IMR-90 (cell line): ENCODE results near the gene AMELX. TPM values are rescaled to one million over a fixed set of nuclear protein-coding genes. Genes with fewer than 3 reads are reported as not detected.

Source experiments
- ATAC-seq: fragments of 200-7000 bp; cut with Tn5 transposase; 2 replicates; pipeline ENCODE4 v1.9.1; 2020; ENCODE audit warnings: low read depth, mild to moderate bottlenecking, moderate library complexity
- BruUV-seq: library from RNA; stranded (reverse); fragments of 400-500 nt; replicated peaks from 2 replicates; lab custom pipeline; 2021; lab: Mats Ljungman, UMichigan
- CTCF ChIA-PET: fragments of 300-600 bp; formaldehyde crosslinking; extraction: SDS; loops from one replicate; lab custom pipeline; 2021; ENCODE audit warnings: antibody characterized with exemption; lab: Yijun Ruan, JAX
- POLR2A ChIA-PET: fragments of 300-600 bp; sonication (Branson Sonifier 250); formaldehyde crosslinking; loops from one replicate; lab custom pipeline; 2022; ENCODE audit warnings: antibody characterized with exemption; ENCODE audit not compliant: unreplicated experiment; lab: Charles Lee
- DNase-seq: peaks from one replicate; pipeline ENCODE4 v3.0.0; 2013
- H2AFZ ChIP-seq: replicated peaks from 2 replicates; pipeline ENCODE3; 2013; ENCODE audit warnings: low read length, mild to moderate bottlenecking; ENCODE audit not compliant: poor library complexity
- H2AK5ac ChIP-seq: 2 replicates; pipeline ENCODE4 v1.6.1; 2013; ENCODE audit warnings: low read depth, low read length, inconsistent platforms
- H2AK9ac ChIP-seq: replicated peaks from 2 replicates; pipeline ENCODE3; 2013; ENCODE audit warnings: mild to moderate bottlenecking, low read depth, low read length, moderate library complexity; ENCODE audit not compliant: poor library complexity
- H2BK120ac ChIP-seq: 2 replicates; pipeline ENCODE4 v1.6.1; 2013; ENCODE audit warnings: low read depth, low read length, inconsistent platforms
- H2BK15ac ChIP-seq: 3 replicates; pipeline ENCODE4 v1.6.1; 2013; ENCODE audit warnings: low read depth, low read length, inconsistent platforms
- H2BK20ac ChIP-seq: 2 replicates; pipeline ENCODE4 v1.6.1; 2013; ENCODE audit warnings: low read depth, mild to moderate bottlenecking, inconsistent platforms, low read length, moderate library complexity
- H2BK5ac ChIP-seq: 2 replicates; pipeline ENCODE4 v1.6.1; 2013; ENCODE audit warnings: mild to moderate bottlenecking, low read depth, low read length, inconsistent platforms; ENCODE audit not compliant: poor library complexity, severe bottlenecking
- H3K14ac ChIP-seq: replicated peaks from 2 replicates; pipeline ENCODE4 v1.6.1; 2013; ENCODE audit warnings: low read depth, low read length, inconsistent platforms
- H3K18ac ChIP-seq: 2 replicates; pipeline ENCODE4 v1.6.1; 2013; ENCODE audit warnings: low read depth, low read length, control low read depth
- H3K23ac ChIP-seq: 2 replicates; pipeline ENCODE4 v1.6.1; 2013; ENCODE audit warnings: low read depth, low read length, inconsistent platforms
- H3K27ac ChIP-seq: 2 replicates; pipeline ENCODE4 v1.5.1; 2013; ENCODE audit warnings: mild to moderate bottlenecking, control low read depth, low read length; ENCODE audit not compliant: insufficient read depth
- H3K27me3 ChIP-seq: 2 replicates; pipeline ENCODE4 v1.6.1; 2013; ENCODE audit warnings: low read length; ENCODE audit not compliant: control insufficient read depth, insufficient read depth
- H3K36me3 ChIP-seq: 2 replicates; pipeline ENCODE4 v1.6.1; 2013; ENCODE audit warnings: low read length, mixed read lengths; ENCODE audit not compliant: control insufficient read depth, insufficient read depth
- H3K4ac ChIP-seq: 2 replicates; pipeline ENCODE4 v1.6.1; 2013; ENCODE audit warnings: low read depth, low read length, inconsistent platforms
- H3K4me1 ChIP-seq: 2 replicates; pipeline ENCODE4 v1.6.1; 2013; ENCODE audit warnings: low read length, mixed read lengths; ENCODE audit not compliant: control insufficient read depth, insufficient read depth
- H3K4me2 ChIP-seq: 2 replicates; pipeline ENCODE4 v1.6.1; 2013; ENCODE audit warnings: low read depth, mild to moderate bottlenecking, control low read depth, low read length, moderate library complexity
- H3K4me3 ChIP-seq: 2 replicates; pipeline ENCODE4 v1.5.1; 2013; ENCODE audit warnings: low read depth, mild to moderate bottlenecking, control low read depth, low read length, moderate library complexity; ENCODE audit not compliant: insufficient read depth
- H3K56ac ChIP-seq: 2 replicates; pipeline ENCODE4 v1.6.1; 2013; ENCODE audit warnings: low read length, inconsistent platforms; ENCODE audit not compliant: insufficient read depth; ENCODE audit errors: extremely low read depth
- H3K79me1 ChIP-seq, 2 experiments: 2 replicates each; pipeline ENCODE4 v1.6.1; 2013; ENCODE audit warnings: low read length in 2 of 2, inconsistent platforms in 1 of 2, low read depth in 1 of 2
- H3K9ac ChIP-seq: 2 replicates; pipeline ENCODE4 v1.6.1; 2013; ENCODE audit warnings: low read depth, low read length, control low read depth
- H3K9me1 ChIP-seq: 2 replicates; pipeline ENCODE4 v1.6.1; 2013; ENCODE audit warnings: low read length, inconsistent platforms; ENCODE audit not compliant: insufficient read depth
- H3K9me3 ChIP-seq: 2 replicates; pipeline ENCODE4 v1.6.1; 2013; ENCODE audit warnings: low read length; ENCODE audit not compliant: control insufficient read depth, insufficient read depth
- H4K20me1 ChIP-seq: 2 replicates; pipeline ENCODE4 v1.6.1; 2013; ENCODE audit warnings: low read length, inconsistent platforms; ENCODE audit not compliant: insufficient read depth
- H4K5ac ChIP-seq: 2 replicates; pipeline ENCODE4 v1.6.1; 2013; ENCODE audit warnings: mild to moderate bottlenecking, low read depth, low read length, control low read depth
- H4K8ac ChIP-seq, 2 experiments: 2 replicates each; pipeline ENCODE4 v1.6.1; 2013; ENCODE audit warnings: low read depth in 2 of 2, low read length in 2 of 2, control low read depth in 1 of 2, inconsistent platforms in 1 of 2
- H4K91ac ChIP-seq: 2 replicates; pipeline ENCODE4 v1.6.1; 2013; ENCODE audit warnings: low read depth, low read length, inconsistent platforms; ENCODE audit not compliant: insufficient read depth
- BHLHE40 ChIP-seq: fragments of 150-350 bp; IDR thresholded peaks from 2 replicates; pipeline ENCODE4 v1.6.1; 2016; ENCODE audit warnings: mild to moderate bottlenecking, low read depth, low read length
- CEBPB ChIP-seq: IDR thresholded peaks from 2 replicates; pipeline ENCODE4 v1.6.1; 2012; ENCODE audit warnings: low read depth, low read length, improper control_type of control experiment
- CHD1 ChIP-seq: IDR thresholded peaks from 2 replicates; pipeline ENCODE4 v1.6.1; 2012; ENCODE audit warnings: low read depth, low read length, improper control_type of control experiment
- ELK1 ChIP-seq: fragments of 150-350 bp; IDR thresholded peaks from 2 replicates; pipeline ENCODE4 v1.6.1; 2016; ENCODE audit warnings: low read depth, mild to moderate bottlenecking, low read length, moderate library complexity, borderline replicate concordance
- FOS ChIP-seq: fragments of 150-350 bp; IDR thresholded peaks from 2 replicates; pipeline ENCODE4 v1.6.1; 2016; ENCODE audit warnings: low read depth, low read length
- MAFK ChIP-seq: IDR thresholded peaks from 2 replicates; pipeline ENCODE4 v1.6.1; 2012; ENCODE audit warnings: low read depth, low read length, improper control_type of control experiment
- MAZ ChIP-seq: IDR thresholded peaks from 2 replicates; pipeline ENCODE4 v1.6.1; 2012; ENCODE audit warnings: low read depth, mild to moderate bottlenecking, low read length, improper control_type of control experiment, moderate library complexity, borderline replicate concordance
- MXI1 ChIP-seq: IDR thresholded peaks from 2 replicates; pipeline ENCODE4 v1.6.1; 2012; ENCODE audit warnings: low read depth, mild to moderate bottlenecking, low read length, moderate library complexity, borderline replicate concordance
- NFE2L2 ChIP-seq: fragments of 150-350 bp; IDR thresholded peaks from 2 replicates; pipeline ENCODE4 v1.6.1; 2016; ENCODE audit warnings: low read depth, mild to moderate bottlenecking, low read length
- POLR2A ChIP-seq: IDR thresholded peaks from 2 replicates; pipeline ENCODE4 v1.6.1; 2012; ENCODE audit warnings: mild to moderate bottlenecking, low read depth, low read length
- RAD21 ChIP-seq: IDR thresholded peaks from 2 replicates; pipeline ENCODE4 v1.6.1; 2012; ENCODE audit warnings: low read length, improper control_type of control experiment
- RCOR1 ChIP-seq: IDR thresholded peaks from 2 replicates; pipeline ENCODE4 v1.6.1; 2012; ENCODE audit warnings: mild to moderate bottlenecking, low read length, improper control_type of control experiment; ENCODE audit not compliant: insufficient replicate concordance
- RFX5 ChIP-seq: IDR thresholded peaks from 2 replicates; pipeline ENCODE4 v1.8.0; 2012; ENCODE audit warnings: low read depth, mild to moderate bottlenecking, low read length, moderate library complexity
- SMC3 ChIP-seq: fragments of 150-350 bp; IDR thresholded peaks from 2 replicates; pipeline ENCODE4 v1.6.1; 2016; ENCODE audit warnings: low read depth, mild to moderate bottlenecking, antibody characterized with exemption, low read length, moderate library complexity
- WGBS, 2 experiments: methylation state at CpG; one replicate each; pipeline versions ENCODE4 v1.1.5 to v1.1.7; 2013; ENCODE audit warnings: missing lambda C conversion rate in 2 of 2; ENCODE audit not compliant: insufficient read length in 1 of 2; ENCODE audit errors: extremely low coverage in 2 of 2; 5-methylcytosine and 5-hydroxymethylcytosine counted together
- dilution Hi-C: fragments of 300-500 bp; cut with HindIII; formaldehyde crosslinking; loops from one replicate; pipeline ENCODE4 v1.14.3; 2018; ENCODE audit warnings: low sequenced_read_pairs; ENCODE audit not compliant: unreplicated experiment
- in situ Hi-C: fragments of 300-500 bp; cut with MboI; formaldehyde crosslinking; loops from 3 replicates; pipeline ENCODE4 v1.14.3; 2019; ENCODE audit warnings: low sequenced_read_pairs, inconsistent platforms, mixed read lengths
- intact Hi-C: fragments of 100-400 bp; cut with micrococcal nuclease; formaldehyde crosslinking; loops from 2 replicates; pipeline ENCODE4 v1.10.0; 2022
- polyA plus RNA-seq, 3 experiments: library from polyadenylated mRNA; depleted of rRNA; stranded (reverse); fragments of >200 nt; gene quantifications; 2 replicates each; pipeline ENCODE4 v1.2.3, GENCODE V29; 2012; ENCODE audit warnings: low replicate concordance in 1 of 3
- total RNA-seq: library from RNA; depleted of rRNA; stranded (reverse); fragments of >200 nt; gene quantifications from 2 replicates; pipeline ENCODE4 v1.2.3, GENCODE V29; 2012
- TF ChIP-seq, protein P1 (sequence below): conservative IDR thresholded peaks from 2 replicates; pipeline ENCODE4 v1.5.1; 2012; ENCODE audit warnings: mild to moderate bottlenecking, low read depth, low read length, improper control_type of control experiment
- TF ChIP-seq, protein P2 (sequence below): fragments of 150-350 bp; IDR thresholded peaks from 2 replicates; pipeline ENCODE4 v1.6.1; 2017; ENCODE audit warnings: mild to moderate bottlenecking, antibody characterized with exemption, low read length, low read depth

AMELX gene
- total and polyA plus RNA-seq, 2 of the 4 experiments (the other 2 are of a cell fraction) = not detected

GRCh38 chrX:11285651-11286050, 7.6 kb upstream of the AMELX start:
- no peak overlapping the region for H2BK15ac ChIP-seq
- no peak overlapping the region for H2AK5ac ChIP-seq
- POLR2A ChIA-PET = no interaction called here
- no peaks in the 10 kb centered on the region for H3K4me1 ChIP-seq
- H4K8ac ChIP-seq = no peak overlapping the region
- H3K23ac ChIP-seq = no peak overlapping the region
- no peak overlapping the region for H2BK120ac ChIP-seq
- DNase-seq = no peak
- no peaks in the 10 kb centered on the region for H3K27me3 ChIP-seq
- no peak overlapping the region for H3K4me2 ChIP-seq
- H4K20me1 ChIP-seq = no peaks in the 10 kb centered on the region
- no peak overlapping the region for H2BK20ac ChIP-seq
- H3K79me1 ChIP-seq = no peaks in the 10 kb centered on the region
- H3K36me3 ChIP-seq = no peaks in the 10 kb centered on the region
- H4K5ac ChIP-seq = no peak overlapping the region
- H3K18ac ChIP-seq = no peak overlapping the region
- no peak overlapping the region for H4K91ac ChIP-seq
- TF ChIP-seq MAFK (no peak), SMC3 (no peak), POLR2A (no peak), BHLHE40 (no peak), RCOR1 (no peak), CHD1 (no peak), FOS (no peak), CEBPB (no peak), RAD21 (no peak), MAZ (no peak), RFX5 (no peak), MXI1 (no peak), NFE2L2 (no peak), ELK1 (no peak)
- TF ChIP-seq, protein P1, sequence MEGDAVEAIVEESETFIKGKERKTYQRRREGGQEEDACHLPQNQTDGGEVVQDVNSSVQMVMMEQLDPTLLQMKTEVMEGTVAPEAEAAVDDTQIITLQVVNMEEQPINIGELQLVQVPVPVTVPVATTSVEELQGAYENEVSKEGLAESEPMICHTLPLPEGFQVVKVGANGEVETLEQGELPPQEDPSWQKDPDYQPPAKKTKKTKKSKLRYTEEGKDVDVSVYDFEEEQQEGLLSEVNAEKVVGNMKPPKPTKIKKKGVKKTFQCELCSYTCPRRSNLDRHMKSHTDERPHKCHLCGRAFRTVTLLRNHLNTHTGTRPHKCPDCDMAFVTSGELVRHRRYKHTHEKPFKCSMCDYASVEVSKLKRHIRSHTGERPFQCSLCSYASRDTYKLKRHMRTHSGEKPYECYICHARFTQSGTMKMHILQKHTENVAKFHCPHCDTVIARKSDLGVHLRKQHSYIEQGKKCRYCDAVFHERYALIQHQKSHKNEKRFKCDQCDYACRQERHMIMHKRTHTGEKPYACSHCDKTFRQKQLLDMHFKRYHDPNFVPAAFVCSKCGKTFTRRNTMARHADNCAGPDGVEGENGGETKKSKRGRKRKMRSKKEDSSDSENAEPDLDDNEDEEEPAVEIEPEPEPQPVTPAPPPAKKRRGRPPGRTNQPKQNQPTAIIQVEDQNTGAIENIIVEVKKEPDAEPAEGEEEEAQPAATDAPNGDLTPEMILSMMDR = no peak
- TF ChIP-seq, protein P2, sequence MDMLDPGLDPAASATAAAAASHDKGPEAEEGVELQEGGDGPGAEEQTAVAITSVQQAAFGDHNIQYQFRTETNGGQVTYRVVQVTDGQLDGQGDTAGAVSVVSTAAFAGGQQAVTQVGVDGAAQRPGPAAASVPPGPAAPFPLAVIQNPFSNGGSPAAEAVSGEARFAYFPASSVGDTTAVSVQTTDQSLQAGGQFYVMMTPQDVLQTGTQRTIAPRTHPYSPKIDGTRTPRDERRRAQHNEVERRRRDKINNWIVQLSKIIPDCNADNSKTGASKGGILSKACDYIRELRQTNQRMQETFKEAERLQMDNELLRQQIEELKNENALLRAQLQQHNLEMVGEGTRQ = no peak
- no TSS peak for BruUV-seq
- dilution Hi-C loops (no loop called here), in situ Hi-C loops (no loop called here), intact Hi-C loops (no loop called here)
- H3K9me3 ChIP-seq = no peaks in the 10 kb centered on the region
- no peak overlapping the region for H3K14ac ChIP-seq
- H2AK9ac ChIP-seq = no peak overlapping the region
- H3K4me3 ChIP-seq = no peak overlapping the region
- CTCF ChIA-PET = no interaction called here
- no peak overlapping the region for H3K4ac ChIP-seq
- H2AFZ ChIP-seq = no peak overlapping the region
- no peak overlapping the region for H2BK5ac ChIP-seq
- no peak for ATAC-seq
- no peak overlapping the region for H3K56ac ChIP-seq
- H3K27ac ChIP-seq = no peak overlapping the region
- H3K9me1 ChIP-seq = peaks cover 2% of the 10 kb centered on the region
- no CpG with 5 or more reads among the region's 3 CpGs for WGBS, 2 experiments
- no peak overlapping the region for H3K9ac ChIP-seq
